A673 (cell line): ENCODE results near the gene IL36G. TPM values are rescaled to one million over a fixed set of nuclear protein-coding genes. Genes with fewer than 3 reads are reported as not detected.

Experiments used
- BruUV-seq: library from RNA; stranded (reverse); fragments of 400-500 nt; replicated peaks from 2 replicates; lab custom pipeline; 2021; lab: Mats Ljungman, UMichigan
- CTCF ChIA-PET: fragments of 300-600 bp; sonication (Branson Sonifier 250); formaldehyde crosslinking; loops from one replicate; lab custom pipeline; 2022; ENCODE audit warnings: antibody characterized with exemption; lab: Charles Lee
- POLR2A ChIA-PET: fragments of 300-600 bp; sonication (Branson Sonifier 250); formaldehyde crosslinking; loops from one replicate; lab custom pipeline; 2022; ENCODE audit warnings: antibody characterized with exemption; ENCODE audit not compliant: low non-redundant PET; lab: Charles Lee
- DNase-seq: peaks from one replicate; pipeline ENCODE4 v3.0.0-alpha.2; 2015; ENCODE audit warnings: low spot score
- H3K27ac ChIP-seq: fragments of 200-600 bp; sonication (generic); 2 replicates; pipeline ENCODE4 v1.5.1; 2016; ENCODE audit warnings: mixed run types, low read depth, mild to moderate bottlenecking, mixed read lengths, antibody characterized with exemption, low read length; ENCODE audit not compliant: poor library complexity, severe bottlenecking
- H3K27me3 ChIP-seq: fragments of 200-600 bp; sonication (generic); replicated peaks from 2 replicates; pipeline ENCODE4 v1.6.1; 2017; ENCODE audit warnings: mixed run types, low read depth, mild to moderate bottlenecking, mixed read lengths, antibody characterized with exemption, low read length; ENCODE audit not compliant: insufficient read depth, poor library complexity
- H3K36me3 ChIP-seq: fragments of 200-600 bp; sonication (generic); 2 replicates; pipeline ENCODE4 v1.6.1; 2016; ENCODE audit warnings: mixed run types, mild to moderate bottlenecking, mixed read lengths, antibody characterized with exemption, low read length; ENCODE audit not compliant: insufficient read depth, poor library complexity, severe bottlenecking
- H3K4me1 ChIP-seq: fragments of 200-600 bp; sonication (generic); 2 replicates; pipeline ENCODE4 v1.6.1; 2017; ENCODE audit warnings: mixed run types, mild to moderate bottlenecking, mixed read lengths, antibody characterized with exemption, low read length; ENCODE audit not compliant: insufficient read depth, poor library complexity, severe bottlenecking
- H3K4me3 ChIP-seq: fragments of 200-600 bp; sonication (generic); 2 replicates; pipeline ENCODE4 v1.5.1; 2016; ENCODE audit warnings: low read depth, mixed run types, mild to moderate bottlenecking, mixed read lengths, low read length; ENCODE audit not compliant: poor library complexity, severe bottlenecking
- H3K9me3 ChIP-seq: fragments of 200-600 bp; sonication (generic); 2 replicates; pipeline ENCODE4 v1.6.1; 2016; ENCODE audit warnings: mixed run types, low read depth, mild to moderate bottlenecking, mixed read lengths, antibody characterized with exemption, low read length; ENCODE audit not compliant: poor library complexity, severe bottlenecking
- EZH2 ChIP-seq: fragments of 200-600 bp; sonication (generic); IDR thresholded peaks from 2 replicates; pipeline ENCODE4 v1.6.1; 2017; ENCODE audit warnings: borderline replicate concordance, low read depth, mild to moderate bottlenecking, mixed read lengths, antibody characterized with exemption, low read length; ENCODE audit not compliant: poor library complexity, severe bottlenecking
- intact Hi-C: fragments of 100-400 bp; cut with micrococcal nuclease; formaldehyde crosslinking; loops from one replicate; pipeline ENCODE4 v1.10.0; 2022; ENCODE audit not compliant: unreplicated experiment
- total RNA-seq: library from RNA; stranded (reverse); gene quantifications from 2 replicates; pipeline ENCODE4 v1.2.3, GENCODE V29; 2021
- TF ChIP-seq, protein P1 (sequence below): fragments of 300-800, 200-600 bp; sonication (generic); conservative IDR thresholded peaks from 2 replicates; pipeline ENCODE4 v1.5.1; 2017; ENCODE audit warnings: low read depth, mild to moderate bottlenecking, antibody characterized with exemption, low read length, moderate library complexity, mixed read lengths

The IL36G gene
- total RNA-seq, 1 experiment from 2014 or later: not detected

DNA sequence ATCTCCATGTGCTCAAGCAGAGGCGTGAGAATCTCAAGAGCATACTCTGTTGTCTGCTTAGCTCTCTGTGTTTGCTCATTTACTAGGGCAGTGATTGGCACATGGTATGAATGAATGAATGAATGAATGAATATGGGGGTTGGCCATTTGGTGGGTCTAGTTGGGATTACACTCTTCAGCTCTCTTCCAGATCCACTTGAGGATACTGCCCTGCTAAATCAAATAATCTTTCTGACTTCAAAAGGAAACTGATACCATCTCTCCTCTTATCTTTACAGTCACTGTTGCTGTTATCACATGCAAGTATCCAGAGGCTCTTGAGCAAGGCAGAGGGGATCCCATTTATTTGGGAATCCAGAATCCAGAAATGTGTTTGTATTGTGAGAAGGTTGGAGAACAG, 1.9 kb downstream of the IL36G start:
- intact Hi-C loops: no loop called here
- Histone ChIP-seq H3K4me1 (no peaks in the 10 kb centered on the region), H3K9me3 (no peaks in the 10 kb centered on the region), H3K27ac (no peak overlapping the region), H3K4me3 (no peak overlapping the region), H3K36me3 (no peaks in the 10 kb centered on the region), H3K27me3 (peaks cover 45% of the 10 kb centered on the region)
- no peak for DNase-seq
- ChIA-PET POLR2A (no interaction called here), CTCF (no interaction called here)
- BruUV-seq: no TSS peak
- TF ChIP-seq, protein P1, sequence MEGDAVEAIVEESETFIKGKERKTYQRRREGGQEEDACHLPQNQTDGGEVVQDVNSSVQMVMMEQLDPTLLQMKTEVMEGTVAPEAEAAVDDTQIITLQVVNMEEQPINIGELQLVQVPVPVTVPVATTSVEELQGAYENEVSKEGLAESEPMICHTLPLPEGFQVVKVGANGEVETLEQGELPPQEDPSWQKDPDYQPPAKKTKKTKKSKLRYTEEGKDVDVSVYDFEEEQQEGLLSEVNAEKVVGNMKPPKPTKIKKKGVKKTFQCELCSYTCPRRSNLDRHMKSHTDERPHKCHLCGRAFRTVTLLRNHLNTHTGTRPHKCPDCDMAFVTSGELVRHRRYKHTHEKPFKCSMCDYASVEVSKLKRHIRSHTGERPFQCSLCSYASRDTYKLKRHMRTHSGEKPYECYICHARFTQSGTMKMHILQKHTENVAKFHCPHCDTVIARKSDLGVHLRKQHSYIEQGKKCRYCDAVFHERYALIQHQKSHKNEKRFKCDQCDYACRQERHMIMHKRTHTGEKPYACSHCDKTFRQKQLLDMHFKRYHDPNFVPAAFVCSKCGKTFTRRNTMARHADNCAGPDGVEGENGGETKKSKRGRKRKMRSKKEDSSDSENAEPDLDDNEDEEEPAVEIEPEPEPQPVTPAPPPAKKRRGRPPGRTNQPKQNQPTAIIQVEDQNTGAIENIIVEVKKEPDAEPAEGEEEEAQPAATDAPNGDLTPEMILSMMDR: no peak
- TF ChIP-seq EZH2: no peak

GRCh38 chr2:112980537-112980936, 2.7 kb downstream of the IL36G start:
- DNase-seq: no peak
- TF ChIP-seq, protein P1: no peak
- TF ChIP-seq EZH2: no peak
- H3K27ac ChIP-seq: no peak overlapping the region
- H3K9me3 ChIP-seq: no peaks in the 10 kb centered on the region
- intact Hi-C loops: no loop called here
- no TSS peak for BruUV-seq
- ChIA-PET CTCF (no interaction called here), POLR2A (no interaction called here)
- no peak overlapping the region for H3K4me3 ChIP-seq
- no peaks in the 10 kb centered on the region for H3K4me1 ChIP-seq
- H3K27me3 ChIP-seq: peaks cover 42% of the 10 kb centered on the region
- no peaks in the 10 kb centered on the region for H3K36me3 ChIP-seq

DNA sequence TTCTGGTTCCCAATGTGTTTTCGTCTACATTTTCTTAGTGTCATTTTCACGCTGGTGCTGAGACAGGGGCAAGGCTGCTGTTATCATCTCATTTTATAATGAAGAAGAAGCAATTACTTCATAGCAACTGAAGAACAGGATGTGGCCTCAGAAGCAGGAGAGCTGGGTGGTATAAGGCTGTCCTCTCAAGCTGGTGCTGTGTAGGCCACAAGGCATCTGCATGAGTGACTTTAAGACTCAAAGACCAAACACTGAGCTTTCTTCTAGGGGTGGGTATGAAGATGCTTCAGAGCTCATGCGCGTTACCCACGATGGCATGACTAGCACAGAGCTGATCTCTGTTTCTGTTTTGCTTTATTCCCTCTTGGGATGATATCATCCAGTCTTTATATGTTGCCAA, 7.3 kb downstream of the IL36G start:
- no peak overlapping the region for H3K4me3 ChIP-seq
- no TSS peak for BruUV-seq
- CTCF ChIA-PET: no interaction called here
- H3K27ac ChIP-seq: no peak overlapping the region
- H3K36me3 ChIP-seq: no peaks in the 10 kb centered on the region
- DNase-seq: no peak
- POLR2A ChIA-PET: no interaction called here
- TF ChIP-seq EZH2: no peak
- TF ChIP-seq, protein P1: no peak
- intact Hi-C loops: no loop called here
- H3K9me3 ChIP-seq: no peaks in the 10 kb centered on the region
- peaks cover 29% of the 10 kb centered on the region for H3K27me3 ChIP-seq
- no peaks in the 10 kb centered on the region for H3K4me1 ChIP-seq
